HG02973 (cell line): ENCODE measurements around the gene RNF152.

Experiments
- ATAC-seq: cut with Tn5 transposase; IDR thresholded peaks from one replicate; pipeline ENCODE4 v1.9.1; 2021; ENCODE audit warnings: moderate library complexity; ENCODE audit not compliant: unreplicated experiment

The RNF152 gene

GRCh38 chr18:61894751-61895524 lies 2.1 kb upstream of the RNF152 start:
- ATAC-seq: no peak

GRCh38 chr18:61893971-61894750 lies 1.4 kb upstream of the RNF152 start:
- peak; percentile 58 for ATAC-seq

GRCh38 chr18:61893309-61893970 lies 633 bp upstream of the RNF152 start:
- ATAC-seq: peak; percentile 19

GRCh38 chr18:61891894-61892293 lies 913 bp downstream of the RNF152 start:
- ATAC-seq: no peak

GRCh38 chr18:61891271-61891670 lies 1.5 kb downstream of the RNF152 start:
- no peak for ATAC-seq

GRCh38 chr18:61890344-61890743 lies 2.5 kb downstream of the RNF152 start:
- no peak for ATAC-seq

- ATAC-seq: no peak
Observed at GRCh38 chr18:61889541-61889940, 3.3 kb downstream of the RNF152 start.

- ATAC-seq: no peak
Observed at GRCh38 chr18:61888622-61889021, 4.2 kb downstream of the RNF152 start.

GRCh38 chr18:61887838-61888237 lies 5.0 kb downstream of the RNF152 start:
- ATAC-seq: no peak

- no peak for ATAC-seq
Observed at GRCh38 chr18:61883547-61883946, 9.3 kb downstream of the RNF152 start.

- ATAC-seq: no peak
Observed at GRCh38 chr18:61882296-61883004, 10.4 kb downstream of the RNF152 start.

- ATAC-seq: no peak
Observed at GRCh38 chr18:61876899-61877298, 15.9 kb downstream of the RNF152 start.

GRCh38 chr18:61870151-61870550 lies 22.7 kb downstream of the RNF152 start:
- no peak for ATAC-seq

GRCh38 chr18:61869636-61870035 lies 23.2 kb downstream of the RNF152 start:
- no peak for ATAC-seq

- no peak for ATAC-seq
Observed at GRCh38 chr18:61865466-61866175, 27.2 kb downstream of the RNF152 start.

- no peak for ATAC-seq
Observed at GRCh38 chr18:61861372-61861771, 31.4 kb downstream of the RNF152 start.

GRCh38 chr18:61860302-61860701 lies 32.5 kb downstream of the RNF152 start:
- ATAC-seq: no peak

- no peak for ATAC-seq
Observed at GRCh38 chr18:61859113-61859512, 33.7 kb downstream of the RNF152 start.

- no peak for ATAC-seq
Observed at GRCh38 chr18:61856678-61857077, 36.1 kb downstream of the RNF152 start.
